Measurements from ENCODE around the gene ARID1B.

DNA sequence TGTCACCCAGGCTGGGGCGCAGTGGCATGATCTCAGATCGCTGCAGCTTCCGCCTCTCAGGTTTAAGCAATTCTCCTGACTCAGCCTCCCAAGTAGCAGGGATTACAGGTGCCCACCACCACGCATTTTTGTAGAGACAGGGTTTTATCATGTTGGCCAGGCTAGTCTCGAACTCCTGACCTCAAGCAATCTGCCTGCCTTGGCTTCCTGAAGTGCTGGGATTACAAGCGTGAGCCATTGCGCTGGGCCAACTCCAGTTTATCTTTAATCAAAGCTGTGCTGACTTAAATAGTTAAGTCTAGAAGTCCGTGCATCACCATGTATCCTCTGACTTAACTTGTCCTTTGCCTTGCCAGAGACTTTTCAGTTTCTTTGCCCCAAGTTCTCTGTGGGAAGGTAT lies 321.8 kb downstream of the ARID1B start:
- TF ChIP-seq, protein P1, sequence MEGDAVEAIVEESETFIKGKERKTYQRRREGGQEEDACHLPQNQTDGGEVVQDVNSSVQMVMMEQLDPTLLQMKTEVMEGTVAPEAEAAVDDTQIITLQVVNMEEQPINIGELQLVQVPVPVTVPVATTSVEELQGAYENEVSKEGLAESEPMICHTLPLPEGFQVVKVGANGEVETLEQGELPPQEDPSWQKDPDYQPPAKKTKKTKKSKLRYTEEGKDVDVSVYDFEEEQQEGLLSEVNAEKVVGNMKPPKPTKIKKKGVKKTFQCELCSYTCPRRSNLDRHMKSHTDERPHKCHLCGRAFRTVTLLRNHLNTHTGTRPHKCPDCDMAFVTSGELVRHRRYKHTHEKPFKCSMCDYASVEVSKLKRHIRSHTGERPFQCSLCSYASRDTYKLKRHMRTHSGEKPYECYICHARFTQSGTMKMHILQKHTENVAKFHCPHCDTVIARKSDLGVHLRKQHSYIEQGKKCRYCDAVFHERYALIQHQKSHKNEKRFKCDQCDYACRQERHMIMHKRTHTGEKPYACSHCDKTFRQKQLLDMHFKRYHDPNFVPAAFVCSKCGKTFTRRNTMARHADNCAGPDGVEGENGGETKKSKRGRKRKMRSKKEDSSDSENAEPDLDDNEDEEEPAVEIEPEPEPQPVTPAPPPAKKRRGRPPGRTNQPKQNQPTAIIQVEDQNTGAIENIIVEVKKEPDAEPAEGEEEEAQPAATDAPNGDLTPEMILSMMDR (conservative IDR thresholded peaks at IDR 0.05) = no peak
- no peak for TF ChIP-seq ZFX (IDR thresholded peaks at IDR 0.05)
